HepG2 (cell line): ENCODE measurements around the gene RTN1.

Source experiments
- ELF3 ChIP-seq: IDR thresholded peaks from 2 replicates; pipeline ENCODE4 v1.6.1; 2016; ENCODE audit warnings: missing genetic modification reagents, missing compliant biosample characterization
- POLR2AphosphoS5 ChIP-seq: IDR thresholded peaks from 2 replicates; pipeline ENCODE4 v1.6.1; 2012; ENCODE audit warnings: low read depth, low read length
- WIZ ChIP-seq: sonication (generic); formaldehyde crosslinking; IDR thresholded peaks from 2 replicates; pipeline ENCODE4 v1.5.1; 2020; ENCODE audit warnings: mild to moderate bottlenecking, missing genetic modification reagents
- TF ChIP-seq, protein P1 (sequence below): sonication (generic); formaldehyde crosslinking; IDR thresholded peaks from 2 replicates; pipeline ENCODE4 v1.4.0; 2020; ENCODE audit warnings: mild to moderate bottlenecking, missing genetic modification reagents

DNA sequence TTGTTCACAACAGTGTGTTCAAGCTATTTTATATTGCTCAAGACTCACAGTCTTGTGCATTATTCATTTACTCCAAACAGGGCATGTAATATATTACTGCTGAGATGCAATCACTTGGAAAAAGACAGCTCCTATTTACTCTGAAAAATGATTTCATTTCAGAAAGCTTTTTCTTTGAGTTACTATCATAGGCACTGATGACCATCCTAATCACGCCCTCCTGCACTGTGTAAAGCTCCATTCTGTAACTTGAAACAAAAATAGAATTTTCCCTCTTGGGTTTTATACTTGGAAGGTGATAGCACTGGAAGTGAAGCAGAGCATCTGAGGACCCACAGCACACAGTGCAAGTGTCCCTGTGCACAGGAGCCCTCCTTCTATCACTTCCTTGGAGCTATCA is 55.6 kb downstream of the RTN1 start:
- no peak for TF ChIP-seq ELF3
- TF ChIP-seq, protein P1, sequence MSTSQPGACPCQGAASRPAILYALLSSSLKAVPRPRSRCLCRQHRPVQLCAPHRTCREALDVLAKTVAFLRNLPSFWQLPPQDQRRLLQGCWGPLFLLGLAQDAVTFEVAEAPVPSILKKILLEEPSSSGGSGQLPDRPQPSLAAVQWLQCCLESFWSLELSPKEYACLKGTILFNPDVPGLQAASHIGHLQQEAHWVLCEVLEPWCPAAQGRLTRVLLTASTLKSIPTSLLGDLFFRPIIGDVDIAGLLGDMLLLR (CRISPR knock-in tag) = no peak
- no peak for TF ChIP-seq WIZ (CRISPR knock-in tag)
- no peak for TF ChIP-seq POLR2AphosphoS5
